ENCODE measurements around the gene TSPAN18.

Gene TSPAN18

DNA sequence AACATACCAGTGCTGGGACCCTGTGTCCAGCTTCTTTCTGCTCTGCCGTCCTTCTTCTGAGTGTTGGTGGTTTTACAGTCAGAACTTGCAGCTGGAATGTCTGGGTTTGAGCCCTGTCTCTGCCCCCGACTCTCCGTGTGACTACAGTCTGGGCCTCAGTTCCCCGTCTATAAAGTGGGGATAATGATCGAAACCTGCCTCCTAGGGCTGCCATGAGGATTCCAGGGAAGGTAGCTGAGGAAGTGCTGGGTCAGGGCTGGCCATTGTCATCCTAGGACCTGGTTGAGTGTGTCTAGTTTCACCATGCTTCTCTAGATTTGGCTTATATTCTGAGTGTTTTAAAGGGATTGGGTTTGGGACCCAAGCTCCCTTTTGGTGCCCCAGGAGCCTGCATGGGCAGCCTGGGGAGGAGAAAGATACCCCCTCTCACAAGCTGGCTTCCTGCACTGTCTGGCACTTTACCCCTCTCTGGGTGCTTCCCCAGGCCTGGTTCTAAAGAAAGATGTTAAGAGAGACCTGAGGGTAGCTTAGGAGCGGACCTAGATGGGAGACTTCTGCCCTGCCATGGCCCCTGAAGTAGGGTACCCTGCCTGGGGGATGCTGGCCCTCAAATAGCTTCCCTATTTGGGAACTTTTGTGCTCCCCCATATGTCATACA is 49.9 kb downstream of the TSPAN18 start:
- DNase-seq (ENCODE audit: low read depth in 1 of 2, low spot score in 1 of 2): no peak

GRCh38 chr11:44777209-44778194 is 50.7 kb downstream of the TSPAN18 start:
- DNase-seq (ENCODE audit: low read depth in 1 of 2, low spot score in 1 of 2): no peak

DNA sequence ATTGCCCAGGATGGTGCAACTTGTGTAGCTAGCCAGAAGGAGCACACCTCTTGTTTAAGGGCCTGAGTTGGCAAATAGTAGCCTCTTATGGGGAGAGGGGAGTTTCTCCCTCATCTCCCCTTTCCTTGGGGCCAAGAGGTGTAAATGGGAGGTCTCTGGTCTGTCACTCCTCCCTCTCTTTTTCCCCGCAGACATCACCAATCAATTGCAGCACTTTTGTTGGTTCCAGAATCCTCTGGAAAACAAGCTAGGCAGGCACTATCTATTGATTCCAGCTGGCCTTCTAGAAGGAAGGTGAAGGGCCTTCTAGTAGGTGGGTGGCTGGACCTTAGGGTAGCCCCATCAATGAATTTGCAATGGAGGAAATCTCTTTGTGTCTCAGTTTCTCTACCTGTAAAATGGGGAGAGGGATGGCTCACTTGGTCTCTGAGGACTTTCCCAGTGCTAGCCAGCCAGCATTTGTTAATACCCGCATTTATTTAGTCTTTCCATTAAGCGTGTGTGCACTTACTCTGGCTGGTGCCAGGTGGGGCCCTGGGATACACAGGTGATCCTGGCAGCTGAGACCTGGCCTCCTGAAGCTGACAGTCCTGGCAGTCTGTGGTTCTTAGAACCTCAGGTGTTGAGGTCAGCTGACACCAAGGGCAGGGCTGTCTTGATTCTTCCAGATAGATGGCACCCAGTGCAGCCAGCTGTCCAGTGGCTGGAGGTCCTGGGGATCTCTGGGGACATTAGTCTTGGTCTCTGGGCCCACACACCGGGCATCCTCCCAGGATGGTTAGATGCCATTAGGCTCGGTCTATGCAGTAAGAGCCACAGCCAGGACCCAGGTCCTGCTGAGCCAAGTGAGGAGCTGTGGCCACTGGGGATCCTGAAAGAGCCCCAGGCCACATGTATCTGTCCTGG is 51.7 kb downstream of the TSPAN18 start:
- DNase-seq (ENCODE audit: low read depth in 1 of 2, low spot score in 1 of 2): no peak

DNA sequence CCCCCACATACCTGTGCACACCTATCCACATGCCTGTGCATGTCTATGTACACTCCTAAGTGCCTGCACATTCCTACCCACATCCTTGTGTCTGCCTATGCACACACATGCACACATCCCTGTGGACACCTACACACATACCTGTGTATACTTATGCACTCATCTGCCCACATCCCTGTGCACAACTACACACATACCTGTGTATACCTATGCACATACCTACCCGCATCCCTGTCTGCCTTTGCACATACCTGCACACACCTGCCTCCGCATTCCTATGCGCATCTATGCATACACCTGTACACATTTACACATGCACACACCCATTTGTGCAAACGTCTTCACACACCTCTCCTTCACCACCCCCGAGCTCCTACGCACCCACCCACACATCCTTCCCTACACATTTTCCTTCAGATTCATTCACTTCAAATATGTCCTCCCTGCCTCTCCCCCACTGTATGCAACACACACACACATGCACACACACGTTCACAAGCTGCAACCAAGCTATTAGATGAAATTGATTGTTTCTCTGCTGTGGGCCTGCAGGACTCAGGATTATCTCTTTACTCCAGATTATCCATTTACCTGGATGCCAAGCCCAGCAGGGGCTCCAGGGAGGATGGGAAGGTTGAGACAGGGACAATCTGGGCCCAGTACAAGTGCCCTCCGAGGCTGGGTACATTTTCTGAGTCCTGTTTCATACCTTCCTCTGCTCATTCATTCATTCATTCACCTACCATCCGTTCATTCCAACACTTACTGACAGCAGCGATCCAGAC is 53.2 kb downstream of the TSPAN18 start:
- no peak for DNase-seq (ENCODE audit: low read depth in 1 of 2, low spot score in 1 of 2)

GRCh38 chr11:44780940-44781631 is 54.3 kb downstream of the TSPAN18 start:
- DNase-seq (ENCODE audit: low read depth in 1 of 2, low spot score in 1 of 2): no peak

DNA sequence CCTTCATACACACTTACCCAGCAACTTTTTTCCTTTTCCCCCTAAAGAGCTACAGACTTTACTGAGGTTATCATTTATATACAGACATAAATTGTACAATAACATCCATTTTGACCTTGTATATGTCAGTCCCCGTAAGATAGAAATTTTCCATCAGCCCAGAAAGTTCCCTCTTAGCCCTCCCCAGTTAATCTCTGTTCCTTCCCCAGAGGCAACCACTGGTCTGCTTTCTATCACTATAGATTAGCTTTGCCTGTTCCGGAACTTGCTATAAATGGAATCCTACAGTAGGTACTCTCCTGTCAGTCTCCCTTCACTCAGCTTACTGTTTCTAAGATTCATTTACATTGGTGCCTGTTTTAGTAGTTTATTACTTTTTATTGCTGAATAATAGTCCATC is 54.9 kb downstream of the TSPAN18 start:
- no peak for DNase-seq (ENCODE audit: low read depth in 1 of 2, low spot score in 1 of 2)

- DNase-seq (ENCODE audit: low read depth in 1 of 2, low spot score in 1 of 2): no peak
Measured at GRCh38 chr11:44782478-44782877, 55.7 kb downstream of the TSPAN18 start.

GRCh38 chr11:44784436-44784760 is 57.6 kb downstream of the TSPAN18 start:
- DNase-seq (ENCODE audit: low read depth in 1 of 2, low spot score in 1 of 2): no peak

- no peak for DNase-seq (ENCODE audit: low read depth in 1 of 2, low spot score in 1 of 2)
Measured at GRCh38 chr11:44784851-44785250, 58.1 kb downstream of the TSPAN18 start.

- DNase-seq (ENCODE audit: low read depth in 1 of 2, low spot score in 1 of 2): no peak
Measured at GRCh38 chr11:44785856-44786607, 59.3 kb downstream of the TSPAN18 start.

DNA sequence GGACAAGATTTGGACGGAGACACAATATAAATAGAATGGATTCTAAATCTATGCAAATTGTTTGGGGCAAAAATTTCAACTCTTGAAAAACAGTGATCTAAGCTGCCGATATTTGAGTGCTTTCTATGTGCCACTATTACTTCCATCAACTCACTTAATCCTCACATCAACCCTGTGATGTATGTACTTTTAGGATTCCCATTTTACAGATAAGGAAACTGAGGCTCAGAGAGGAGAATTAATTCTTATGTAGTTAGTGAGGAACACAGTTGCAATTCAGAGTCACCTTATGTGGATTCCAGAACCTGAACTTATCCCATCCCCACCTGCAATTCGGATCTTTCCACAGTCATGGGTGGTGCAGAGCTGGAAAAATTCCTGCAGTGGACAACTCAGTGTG is 60.3 kb downstream of the TSPAN18 start:
- no peak for DNase-seq (ENCODE audit: low read depth in 1 of 2, low spot score in 1 of 2)

DNA sequence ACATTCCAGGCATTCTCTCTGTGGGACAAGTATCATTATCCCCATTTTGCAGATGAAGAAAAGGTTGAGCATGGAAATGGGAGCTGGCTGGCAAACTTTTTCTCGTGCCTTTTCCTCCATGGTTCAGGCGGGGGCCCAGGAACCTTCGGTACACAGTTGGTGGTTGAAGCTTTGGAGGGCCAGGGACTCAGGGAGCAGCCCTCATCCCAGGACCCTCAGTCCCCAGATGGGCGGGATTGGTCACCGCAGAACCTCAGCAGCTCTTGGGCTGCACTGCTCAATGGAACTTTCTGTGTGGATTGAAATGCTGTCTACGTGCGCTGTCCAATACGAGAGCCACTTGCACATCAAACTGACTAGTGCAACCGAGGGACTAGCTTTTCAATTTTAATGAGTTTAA is 61.2 kb downstream of the TSPAN18 start:
- DNase-seq (ENCODE audit: low read depth in 1 of 2, low spot score in 1 of 2): no peak

GRCh38 chr11:44788536-44789261 is 61.9 kb downstream of the TSPAN18 start:
- DNase-seq (ENCODE audit: low read depth in 1 of 2, low spot score in 1 of 2): no peak

- no peak for DNase-seq (ENCODE audit: low read depth in 1 of 2, low spot score in 1 of 2)
Measured at GRCh38 chr11:44789496-44789895, 62.7 kb downstream of the TSPAN18 start.

- DNase-seq (ENCODE audit: low read depth in 1 of 2, low spot score in 1 of 2): no peak
Measured at GRCh38 chr11:44790211-44790610, 63.4 kb downstream of the TSPAN18 start.

DNA sequence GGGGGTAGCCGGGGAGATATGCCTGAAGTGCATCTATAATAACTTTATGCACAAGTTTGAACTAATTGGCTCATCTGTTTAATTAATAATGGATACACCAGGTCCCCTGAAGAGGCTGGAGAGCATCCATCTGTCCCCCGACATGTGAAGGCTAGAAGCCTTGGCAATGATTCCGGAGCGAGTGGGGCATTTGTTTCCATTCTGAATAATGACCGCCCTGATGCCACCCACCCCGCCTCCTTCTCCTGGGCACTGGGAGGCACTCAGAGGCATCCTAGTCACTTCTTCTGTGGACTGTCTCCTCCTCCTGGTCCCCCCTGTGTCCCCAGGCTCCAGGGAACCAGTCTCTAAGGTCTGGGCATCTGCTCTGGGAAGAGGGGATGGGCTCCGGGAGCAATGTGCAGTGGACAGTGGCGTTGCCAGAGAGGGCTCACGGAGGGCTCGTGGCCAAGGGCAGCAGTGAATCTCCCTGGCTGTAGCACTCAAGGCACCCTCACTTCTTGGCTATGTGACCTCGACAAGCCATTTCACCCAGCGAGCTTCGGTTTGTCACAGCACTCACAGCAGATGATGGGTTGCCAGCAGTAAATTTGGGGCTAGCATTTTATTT is 64.7 kb downstream of the TSPAN18 start:
- no peak for DNase-seq (ENCODE audit: low read depth in 1 of 2, low spot score in 1 of 2)

- no peak for DNase-seq (ENCODE audit: low read depth in 1 of 2, low spot score in 1 of 2)
Measured at GRCh38 chr11:44792171-44792570, 65.4 kb downstream of the TSPAN18 start.

GRCh38 chr11:44793350-44794090 is 66.8 kb downstream of the TSPAN18 start:
- no peak for DNase-seq (ENCODE audit: low read depth in 1 of 2, low spot score in 1 of 2)
